NCI-H1930 (cell line): Measurements from ENCODE around the gene ACTN1.

ENCODE experiments used
- DNase-seq, 2 experiments: peaks; one replicate each; lab custom pipeline; 2025; lab: John Stamatoyannopoulos, UW

The ACTN1 gene

DNA sequence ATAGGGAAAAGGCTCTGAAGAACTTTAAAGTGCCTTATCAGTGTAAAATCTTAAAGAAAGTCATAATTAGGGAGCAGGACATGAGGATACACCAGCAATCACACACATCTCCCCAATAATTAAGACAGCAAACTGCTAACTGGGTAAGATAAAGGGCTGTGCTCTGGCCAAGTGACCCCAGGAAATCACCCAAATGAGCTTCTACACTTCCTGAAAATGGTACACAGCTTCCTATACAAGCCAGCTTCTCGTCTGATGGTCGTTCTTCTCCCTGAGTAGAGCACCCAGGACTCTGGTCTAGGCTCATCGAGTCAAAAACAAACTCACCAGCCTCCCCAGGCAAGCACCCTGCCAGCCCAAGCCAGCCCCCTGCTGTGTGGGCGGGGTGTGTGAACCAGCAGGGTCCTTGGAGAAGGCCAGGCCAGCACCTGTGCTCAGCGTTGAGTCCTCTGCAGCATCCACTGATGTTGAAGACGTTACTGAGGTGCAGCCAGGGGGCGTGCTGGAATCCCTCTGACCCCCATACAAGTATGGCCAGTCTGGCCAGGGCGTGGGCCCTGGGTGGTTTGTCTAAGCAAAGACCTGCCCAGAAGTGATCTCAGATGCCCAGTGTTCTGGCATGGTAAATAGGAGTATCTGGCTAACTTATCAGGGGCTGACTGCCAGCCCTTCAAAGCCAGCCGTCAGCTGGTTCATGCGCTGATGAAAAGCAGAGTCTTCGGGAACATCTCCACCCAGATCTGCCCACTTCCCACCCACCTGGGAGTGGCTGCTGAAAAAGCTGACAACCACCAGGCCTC is 41.4 kb downstream of the ACTN1 start:
- no peak for DNase-seq

DNA sequence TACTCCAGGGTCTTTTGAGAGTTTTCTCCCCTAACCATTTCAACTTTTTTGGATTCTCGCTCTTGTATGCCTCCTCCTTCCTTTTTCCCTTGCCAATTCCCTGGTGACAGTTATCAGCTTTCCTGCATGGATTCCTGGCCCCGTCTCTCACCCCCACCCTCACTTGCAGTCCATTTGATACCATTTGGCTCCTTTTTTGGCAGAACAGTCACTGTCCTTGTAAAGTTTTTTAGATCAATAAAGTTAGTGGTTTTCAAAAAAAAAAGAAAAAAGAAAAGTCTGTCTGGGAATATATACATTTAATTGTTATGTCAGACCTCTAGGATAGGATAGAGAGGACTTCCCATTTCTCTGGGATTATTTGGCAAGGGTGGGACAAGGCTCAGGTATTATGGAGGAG is 42.1 kb downstream of the ACTN1 start:
- DNase-seq, result no peak

- no peak for DNase-seq
These were observed 42.6 kb downstream of the ACTN1 start for GRCh38 chr14:68936476-68936875.

- no peak for DNase-seq
These were observed 43.3 kb downstream of the ACTN1 start for GRCh38 chr14:68935761-68936214.

DNA sequence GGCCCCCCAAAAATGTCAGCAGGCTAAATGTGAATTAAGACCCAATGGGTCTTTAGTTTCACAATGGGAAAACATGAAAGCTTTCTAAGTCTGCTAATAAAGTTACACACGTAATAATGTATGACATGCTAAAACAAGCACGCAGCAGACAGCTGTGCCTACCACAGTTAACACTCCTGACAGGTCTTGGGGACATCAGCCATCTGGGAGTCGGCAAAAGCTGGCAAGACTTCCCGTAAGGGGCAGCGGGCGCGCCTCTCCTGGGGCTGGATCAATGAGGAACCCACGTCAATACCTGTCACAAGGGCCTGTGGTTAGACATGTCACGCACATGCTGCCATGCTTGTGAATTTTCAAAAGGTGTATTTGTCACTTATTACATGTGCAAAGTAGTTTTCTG is 45.0 kb downstream of the ACTN1 start:
- no peak for DNase-seq

- DNase-seq, result no peak
These were observed 46.4 kb downstream of the ACTN1 start for GRCh38 chr14:68932686-68933085.

DNA sequence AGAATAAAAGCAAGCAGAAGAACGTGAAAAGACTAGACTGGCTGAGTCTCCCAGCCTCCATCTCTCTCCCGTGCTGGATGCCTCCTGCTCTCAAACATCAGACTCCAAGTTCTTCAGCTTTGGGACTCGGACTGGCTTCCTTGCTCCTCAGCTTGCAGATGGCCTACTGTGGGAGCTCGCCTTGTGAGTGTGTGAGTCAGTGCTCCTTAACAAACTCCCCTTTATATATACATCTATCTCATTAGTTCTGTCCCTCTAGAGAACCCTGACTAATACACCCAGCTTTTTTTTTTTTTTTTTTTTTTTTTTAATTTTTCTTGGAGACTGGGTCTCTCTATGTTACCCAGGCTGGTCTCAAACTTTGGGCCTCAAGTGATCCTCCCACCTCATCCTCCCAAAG is 46.9 kb downstream of the ACTN1 start:
- no peak for DNase-seq

DNA sequence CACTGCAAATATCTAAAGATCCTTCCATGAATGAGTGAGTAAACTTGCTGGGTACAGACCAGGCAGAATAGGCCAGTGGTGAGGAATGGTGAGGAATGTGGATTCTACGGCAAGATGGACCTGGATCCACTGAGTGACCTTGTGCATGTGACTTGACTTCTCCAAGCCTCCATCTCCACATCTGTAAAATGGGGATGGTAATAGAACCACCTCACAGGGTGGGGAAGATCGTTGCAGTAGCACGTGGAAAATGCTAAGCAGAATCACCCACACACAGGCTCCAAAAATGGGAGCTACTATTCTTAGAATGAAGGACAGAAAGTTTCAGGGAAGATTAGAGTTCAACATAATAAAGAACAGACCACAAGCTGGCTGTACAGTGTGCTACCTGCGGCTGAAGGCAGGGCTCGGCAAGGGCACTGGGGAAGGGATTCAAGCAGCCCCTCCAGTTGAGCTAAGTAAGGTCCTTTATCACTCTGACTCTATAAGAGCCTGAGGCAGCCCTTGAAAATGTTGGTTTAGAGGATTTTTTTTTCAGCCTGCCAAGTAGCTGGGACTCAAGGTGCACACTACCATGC is 47.5 kb downstream of the ACTN1 start:
- no peak for DNase-seq

DNA sequence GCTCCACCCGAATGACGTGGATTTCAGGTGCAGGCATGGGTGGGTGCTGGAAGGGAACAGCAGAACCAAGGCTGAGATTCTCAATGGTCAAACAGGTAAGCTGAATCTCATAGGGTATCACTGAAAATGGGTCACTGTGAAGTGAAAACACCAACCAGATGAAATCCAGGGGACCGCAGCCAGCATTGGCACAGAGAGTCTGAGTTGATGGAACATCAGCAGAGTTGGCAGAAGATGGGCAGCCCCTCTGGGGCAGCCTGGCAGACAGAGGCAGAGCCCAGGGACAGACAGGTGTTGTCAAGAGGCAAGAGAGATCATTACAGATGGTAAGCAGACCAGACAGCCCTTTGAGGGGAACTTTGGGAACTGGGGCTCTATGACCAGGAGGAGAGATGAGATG is 48.0 kb downstream of the ACTN1 start:
- DNase-seq, result no peak

DNA sequence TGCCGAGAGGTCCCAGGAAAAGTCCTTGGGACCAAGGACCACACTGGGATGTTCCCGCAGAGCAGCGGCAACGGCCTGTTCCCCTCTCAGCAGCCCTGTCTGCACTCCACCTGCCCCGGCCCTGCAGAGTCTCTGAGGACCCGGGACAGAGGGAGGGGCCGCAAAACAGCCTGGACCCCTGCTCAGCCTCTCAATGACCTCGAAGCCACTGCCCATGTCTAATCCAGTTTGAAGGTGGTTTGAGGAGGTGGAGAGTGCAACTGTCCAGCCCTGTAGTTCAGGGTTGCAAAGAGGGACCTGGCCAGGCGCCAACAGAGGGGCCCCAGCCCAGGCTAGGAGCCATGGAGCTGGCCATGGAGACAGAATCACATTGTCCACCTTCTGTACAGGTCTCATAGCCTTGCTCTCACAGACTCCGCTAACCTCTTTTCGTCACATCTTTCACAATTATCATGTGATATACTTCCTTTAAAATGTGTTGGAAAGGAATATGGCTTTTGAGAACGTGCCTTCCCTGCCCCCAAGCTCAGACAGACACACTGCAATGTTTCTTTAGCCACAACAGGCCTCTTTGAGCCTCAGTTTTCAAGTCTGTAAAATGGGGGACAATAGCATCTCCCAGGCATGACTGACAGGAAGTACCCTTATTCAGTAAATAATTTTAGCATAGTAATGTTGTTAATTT is 49.3 kb downstream of the ACTN1 start:
- DNase-seq, result no peak

DNA sequence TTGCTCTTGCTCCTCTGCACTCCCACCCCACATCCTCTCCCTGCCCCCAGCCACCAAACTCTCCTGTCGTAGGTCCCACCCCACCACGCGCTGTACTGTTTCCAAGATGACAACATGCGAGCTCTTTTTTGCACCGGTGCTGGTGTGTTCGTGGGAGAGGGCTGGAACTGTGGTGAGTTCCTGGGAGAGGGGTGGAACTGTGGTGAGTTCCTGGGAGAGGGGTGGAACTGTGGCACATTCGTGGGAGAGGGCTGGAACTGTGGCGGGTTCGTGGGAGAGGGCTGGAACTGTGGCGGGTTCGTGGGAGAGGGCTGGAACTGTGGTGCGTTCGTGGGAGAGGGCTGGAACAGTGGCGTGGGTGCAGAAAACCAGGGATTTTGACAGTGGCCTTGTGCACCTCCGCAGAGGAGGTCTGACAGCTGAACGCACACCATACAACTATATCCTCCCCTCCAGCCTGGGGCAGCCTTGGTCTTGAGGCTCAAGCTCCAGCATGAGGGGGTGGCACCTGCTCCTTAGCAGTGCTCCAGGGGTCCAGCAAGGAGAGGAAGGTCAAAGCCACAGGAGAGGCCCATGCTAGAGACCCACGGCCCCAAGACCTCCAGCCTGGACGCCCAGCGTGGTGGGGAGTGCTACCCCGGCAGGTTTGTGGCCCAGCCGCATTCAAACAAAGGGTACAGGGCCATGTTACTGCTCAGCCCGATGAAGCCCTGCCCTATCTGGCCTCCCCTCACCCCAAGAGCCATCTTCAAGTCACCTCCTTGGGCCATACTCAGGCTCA is 50.1 kb downstream of the ACTN1 start:
- no peak for DNase-seq

- no peak for DNase-seq
These were observed 51.0 kb downstream of the ACTN1 start for GRCh38 chr14:68927956-68928675.

DNA sequence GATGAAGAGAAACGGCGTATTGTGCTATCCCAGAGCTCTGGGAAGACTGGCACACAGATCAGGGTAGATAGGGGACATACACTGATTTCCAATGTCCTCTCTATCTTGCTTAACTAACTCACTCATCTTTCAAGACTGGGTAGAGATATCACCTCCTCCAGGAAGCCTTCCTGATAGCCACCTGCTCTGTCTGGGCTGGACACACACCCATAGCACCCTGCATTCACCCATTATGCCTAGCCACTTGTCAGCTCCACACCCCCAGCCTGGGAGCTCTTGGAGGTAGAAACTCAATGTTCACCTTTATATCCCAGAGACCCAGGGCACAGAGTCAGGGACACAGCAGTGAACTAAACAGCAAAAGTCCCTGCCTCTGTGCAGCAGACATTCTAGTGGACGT is 52.0 kb downstream of the ACTN1 start:
- no peak for DNase-seq

GRCh38 chr14:68926236-68926635 is 52.9 kb downstream of the ACTN1 start:
- DNase-seq, result no peak

GRCh38 chr14:68925373-68925772 is 53.7 kb downstream of the ACTN1 start:
- no peak for DNase-seq

- DNase-seq, result no peak
These were observed 54.6 kb downstream of the ACTN1 start for GRCh38 chr14:68924186-68925158.

DNA sequence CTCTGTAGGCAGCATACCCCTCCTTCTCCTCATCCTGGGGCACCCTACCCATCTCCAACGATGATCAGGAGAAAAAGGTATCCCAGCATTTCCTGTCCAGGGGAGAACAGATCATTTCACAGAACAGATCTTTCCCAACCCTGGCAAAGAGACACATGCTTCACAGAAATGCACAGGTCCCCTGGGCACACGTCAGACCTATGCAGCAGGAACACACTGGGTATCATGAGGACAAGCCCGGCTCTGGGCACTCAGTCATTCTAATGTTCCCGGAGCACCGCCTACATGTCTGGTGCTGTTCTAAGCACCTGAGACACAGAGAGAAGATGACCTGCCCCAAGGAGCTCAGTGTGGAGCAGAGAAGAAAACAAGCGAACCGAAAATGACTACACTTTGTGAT is 56.2 kb downstream of the ACTN1 start:
- DNase-seq, result no peak

DNA sequence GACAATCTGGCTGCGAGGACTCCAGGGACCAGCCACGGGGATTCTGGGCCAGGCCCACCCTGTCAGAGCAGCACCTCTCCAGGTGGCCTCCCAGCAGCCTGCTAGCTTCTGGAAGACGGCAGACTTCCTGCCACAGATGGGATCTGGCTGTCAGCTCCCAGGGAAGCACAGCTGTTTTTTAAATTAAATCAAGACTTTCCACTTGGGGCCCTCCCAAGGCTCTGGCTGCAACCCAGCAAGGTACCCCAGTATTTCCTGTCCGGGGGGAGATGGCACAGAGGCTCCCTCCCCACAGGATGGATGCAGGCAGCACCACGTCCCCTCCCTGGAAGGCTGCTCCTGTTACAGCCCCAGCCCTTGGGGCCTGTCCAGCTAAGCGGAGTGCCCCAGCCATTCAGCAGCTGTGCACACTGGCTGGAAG is 56.9 kb downstream of the ACTN1 start:
- DNase-seq, result no peak

DNA sequence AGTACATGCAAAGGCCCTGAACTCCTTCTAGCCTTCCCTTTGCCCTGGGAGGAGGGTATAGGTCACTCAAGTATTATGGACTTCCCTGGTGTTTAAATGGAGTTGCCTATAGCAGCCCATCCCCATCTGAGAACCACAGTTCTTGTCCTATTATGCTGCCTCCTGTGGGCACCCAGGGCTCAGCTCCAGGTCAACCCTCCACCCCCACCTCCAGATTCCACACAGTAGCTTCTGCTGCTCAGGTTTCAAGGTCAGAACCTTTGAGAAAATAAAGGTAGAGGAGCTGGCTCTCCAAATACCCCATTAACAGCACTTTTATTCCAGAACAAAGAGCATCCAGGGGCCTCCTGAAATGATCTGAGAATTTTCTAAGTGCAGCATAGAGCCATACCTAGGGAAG is 57.4 kb downstream of the ACTN1 start:
- DNase-seq, result no peak

DNA sequence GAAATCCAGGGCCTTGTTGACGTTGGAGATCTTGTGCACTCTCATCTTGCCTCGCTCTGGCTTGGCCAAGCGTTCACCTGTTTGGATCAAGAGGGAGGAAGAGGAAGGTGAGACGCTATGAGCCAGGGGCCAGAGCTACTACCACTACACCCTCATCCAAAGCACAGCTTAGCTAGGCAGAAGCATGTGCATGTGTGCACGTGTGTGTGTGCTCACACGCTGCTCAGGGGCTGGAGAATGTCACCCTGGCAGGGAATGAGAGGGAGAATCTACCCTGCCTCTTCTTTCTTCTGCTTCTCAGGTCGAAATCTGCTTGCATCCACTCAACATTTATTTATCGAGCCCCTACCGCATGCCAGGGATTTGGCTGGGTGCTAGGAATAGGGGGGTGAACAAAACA is 58.1 kb downstream of the ACTN1 start:
- no peak for DNase-seq
